ENCODE results near the gene CAMSAP2.

Gene CAMSAP2

DNA sequence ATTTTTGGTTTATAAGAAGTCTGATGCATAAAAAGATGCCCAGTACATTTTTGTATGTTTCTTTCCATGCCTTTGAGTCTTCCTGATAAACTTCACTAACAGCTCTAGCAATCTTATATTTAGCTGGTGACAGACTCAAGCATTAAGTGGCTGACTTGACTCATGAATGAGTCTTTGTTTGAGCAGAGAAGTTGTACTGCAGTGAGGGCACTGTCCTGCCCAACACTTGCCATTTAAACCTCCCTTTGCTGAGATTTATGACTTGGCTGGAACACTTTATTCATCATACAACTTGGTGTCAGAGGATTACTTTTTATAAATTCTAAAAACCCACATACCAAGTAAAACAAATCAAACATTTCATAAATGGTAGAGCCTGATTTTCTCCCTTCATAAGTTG, 14.6 kb upstream of the CAMSAP2 start:
- Histone ChIP-seq H3K4me2 (ENCODE audit: low read depth, low read length, poor library complexity, severe bottlenecking) (no peak overlapping the region), H4K20me1 (ENCODE audit: low read depth, low read length) (no peaks in the 10 kb centered on the region), H3K79me2 (ENCODE audit: insufficient read depth, low read length) (no peaks in the 10 kb centered on the region), H2AFZ (ENCODE audit: low read depth, low read length, severe bottlenecking) (no peak overlapping the region), H3K27ac (ENCODE audit: low read depth, low read length) (no peak overlapping the region), H3K9me3 (ENCODE audit: insufficient read depth, low read length) (no peaks in the 10 kb centered on the region), H3K4me3 (ENCODE audit: insufficient read depth, low read length, poor library complexity, severe bottlenecking) (no peak overlapping the region), H3K9me2 (replicated peaks; ENCODE audit: insufficient read depth, low read length) (no peaks in the 10 kb centered on the region), H3K9ac (ENCODE audit: low read length) (no peak overlapping the region), H3K27me3 (ENCODE audit: low read length) (no peaks in the 10 kb centered on the region), H3F3A (ENCODE audit: insufficient read depth) (no peaks in the 10 kb centered on the region), H3K36me3 (ENCODE audit: low read length) (no peaks in the 10 kb centered on the region)
- TF ChIP-seq, protein P1, sequence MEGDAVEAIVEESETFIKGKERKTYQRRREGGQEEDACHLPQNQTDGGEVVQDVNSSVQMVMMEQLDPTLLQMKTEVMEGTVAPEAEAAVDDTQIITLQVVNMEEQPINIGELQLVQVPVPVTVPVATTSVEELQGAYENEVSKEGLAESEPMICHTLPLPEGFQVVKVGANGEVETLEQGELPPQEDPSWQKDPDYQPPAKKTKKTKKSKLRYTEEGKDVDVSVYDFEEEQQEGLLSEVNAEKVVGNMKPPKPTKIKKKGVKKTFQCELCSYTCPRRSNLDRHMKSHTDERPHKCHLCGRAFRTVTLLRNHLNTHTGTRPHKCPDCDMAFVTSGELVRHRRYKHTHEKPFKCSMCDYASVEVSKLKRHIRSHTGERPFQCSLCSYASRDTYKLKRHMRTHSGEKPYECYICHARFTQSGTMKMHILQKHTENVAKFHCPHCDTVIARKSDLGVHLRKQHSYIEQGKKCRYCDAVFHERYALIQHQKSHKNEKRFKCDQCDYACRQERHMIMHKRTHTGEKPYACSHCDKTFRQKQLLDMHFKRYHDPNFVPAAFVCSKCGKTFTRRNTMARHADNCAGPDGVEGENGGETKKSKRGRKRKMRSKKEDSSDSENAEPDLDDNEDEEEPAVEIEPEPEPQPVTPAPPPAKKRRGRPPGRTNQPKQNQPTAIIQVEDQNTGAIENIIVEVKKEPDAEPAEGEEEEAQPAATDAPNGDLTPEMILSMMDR (IDR thresholded peaks at IDR 0.05; ENCODE audit: insufficient read depth, low read length, poor library complexity, severe bottlenecking) = no peak
- TF ChIP-seq EZH2phosphoT487 (conservative IDR thresholded peaks at IDR 0.05; ENCODE audit: low read length) = no peak

GRCh38 chr1:200727257-200727656, 11.4 kb upstream of the CAMSAP2 start:
- Histone ChIP-seq H2AFZ (ENCODE audit: low read depth, low read length, severe bottlenecking) (no peak overlapping the region), H3K36me3 (ENCODE audit: low read length) (no peaks in the 10 kb centered on the region), H3K27me3 (ENCODE audit: low read length) (no peaks in the 10 kb centered on the region), H3K79me2 (ENCODE audit: insufficient read depth, low read length) (no peaks in the 10 kb centered on the region), H4K20me1 (ENCODE audit: low read depth, low read length) (no peaks in the 10 kb centered on the region), H3K4me3 (ENCODE audit: insufficient read depth, low read length, poor library complexity, severe bottlenecking) (no peak overlapping the region), H3K4me2 (ENCODE audit: low read depth, low read length, poor library complexity, severe bottlenecking) (no peak overlapping the region), H3K9me3 (ENCODE audit: insufficient read depth, low read length) (no peaks in the 10 kb centered on the region), H3K27ac (ENCODE audit: low read depth, low read length) (no peak overlapping the region), H3K9ac (ENCODE audit: low read length) (no peak overlapping the region), H3K9me2 (replicated peaks; ENCODE audit: insufficient read depth, low read length) (no peaks in the 10 kb centered on the region), H3F3A (ENCODE audit: insufficient read depth) (no peaks in the 10 kb centered on the region)
- TF ChIP-seq EZH2phosphoT487 (conservative IDR thresholded peaks at IDR 0.05; ENCODE audit: low read length) = no peak
- TF ChIP-seq, protein P1 (IDR thresholded peaks at IDR 0.05; ENCODE audit: insufficient read depth, low read length, poor library complexity, severe bottlenecking) = no peak

DNA sequence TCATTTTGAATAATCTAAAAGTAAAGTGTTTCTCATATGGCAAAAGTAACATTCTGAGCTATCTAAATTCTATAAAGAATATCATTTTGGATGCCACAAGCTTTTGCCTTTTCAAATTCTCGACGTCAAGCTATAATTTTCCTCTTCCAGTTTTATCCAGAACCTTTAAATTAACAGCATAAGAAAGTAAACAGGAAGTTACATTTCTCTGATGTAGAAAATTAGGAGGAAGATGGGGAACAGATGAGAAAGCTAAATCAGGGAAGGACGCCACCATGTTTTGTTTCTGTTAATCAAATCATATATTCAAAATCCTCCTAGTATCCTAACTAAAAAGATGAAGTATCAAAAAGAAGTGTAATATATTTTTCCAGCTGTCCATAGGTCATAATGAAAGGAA, 8.8 kb upstream of the CAMSAP2 start:
- H3K9ac ChIP-seq (ENCODE audit: low read length) = no peak overlapping the region
- no peaks in the 10 kb centered on the region for H3K9me2 ChIP-seq (replicated peaks; ENCODE audit: insufficient read depth, low read length)
- no peak overlapping the region for H3K27ac ChIP-seq (ENCODE audit: low read depth, low read length)
- TF ChIP-seq, protein P1 (IDR thresholded peaks at IDR 0.05; ENCODE audit: insufficient read depth, low read length, poor library complexity, severe bottlenecking) = no peak
- TF ChIP-seq EZH2phosphoT487 (conservative IDR thresholded peaks at IDR 0.05; ENCODE audit: low read length) = no peak
- no peaks in the 10 kb centered on the region for H4K20me1 ChIP-seq (ENCODE audit: low read depth, low read length)
- H3K4me3 ChIP-seq (ENCODE audit: insufficient read depth, low read length, poor library complexity, severe bottlenecking) = no peak overlapping the region
- no peak overlapping the region for H2AFZ ChIP-seq (ENCODE audit: low read depth, low read length, severe bottlenecking)
- no peak overlapping the region for H3K4me2 ChIP-seq (ENCODE audit: low read depth, low read length, poor library complexity, severe bottlenecking)
- no peaks in the 10 kb centered on the region for H3K9me3 ChIP-seq (ENCODE audit: insufficient read depth, low read length)
- no peaks in the 10 kb centered on the region for H3K79me2 ChIP-seq (ENCODE audit: insufficient read depth, low read length)
- H3F3A ChIP-seq (ENCODE audit: insufficient read depth) = no peaks in the 10 kb centered on the region
- no peaks in the 10 kb centered on the region for H3K36me3 ChIP-seq (ENCODE audit: low read length)
- no peaks in the 10 kb centered on the region for H3K27me3 ChIP-seq (ENCODE audit: low read length)

Data from SU-DHL-6 (cell line).